HG03565 (cell line): ENCODE measurements around the gene MAPK8IP1.
"Not testable (repeated sequence)": the region's sequence is repeated elsewhere in the genome, so short reads cannot be mapped to it uniquely, and the experiment has no call there.

Source experiments
- ATAC-seq: cut with Tn5 transposase; IDR thresholded peaks from one replicate; pipeline ENCODE4 v1.9.1; 2021; ENCODE audit warnings: mild to moderate bottlenecking, moderate library complexity; ENCODE audit not compliant: unreplicated experiment

The MAPK8IP1 gene

GRCh38 chr11:45885274-45885920 lies at the start of gene MAPK8IP1:
MAPK8IP1 (plus strand) TSS chr11:45885651; CDS start chr11:45885821, 170 bp downstream.
- ATAC-seq, result no peak

GRCh38 chr11:45839204-45839603 lies 46.2 kb upstream of the MAPK8IP1 start:
- ATAC-seq, result no peak

- ATAC-seq, result not testable (repeated sequence)
Measured at GRCh38 chr11:45840251-45840650, 45.2 kb upstream of the MAPK8IP1 start.

- no peak for ATAC-seq
Measured at GRCh38 chr11:45843158-45843924, 42.1 kb upstream of the MAPK8IP1 start.

- ATAC-seq, result no peak
Measured at GRCh38 chr11:45844822-45845578, 40.5 kb upstream of the MAPK8IP1 start.

GRCh38 chr11:45846174-45846675 lies 39.2 kb upstream of the MAPK8IP1 start:
- no peak for ATAC-seq

GRCh38 chr11:45846974-45847910 lies 38.2 kb upstream of the MAPK8IP1 start, which contains the start of gene CRY2:
CRY2 (plus strand) TSS chr11:45847475; CDS start chr11:45847491, 16 bp downstream.
- peak; percentile 86 for ATAC-seq

GRCh38 chr11:45847911-45848316 lies 37.5 kb upstream of the MAPK8IP1 start:
- no peak for ATAC-seq

GRCh38 chr11:45848654-45849081 lies 36.8 kb upstream of the MAPK8IP1 start:
- no peak for ATAC-seq

- ATAC-seq, result no peak
Measured at GRCh38 chr11:45850446-45850845, 35.0 kb upstream of the MAPK8IP1 start.

GRCh38 chr11:45851228-45851627 lies 34.2 kb upstream of the MAPK8IP1 start:
- no peak for ATAC-seq

- ATAC-seq, result no peak
Measured at GRCh38 chr11:45852018-45852711, 33.3 kb upstream of the MAPK8IP1 start.

- ATAC-seq, result peak; percentile 27
Measured at GRCh38 chr11:45852712-45853101, 32.7 kb upstream of the MAPK8IP1 start.

GRCh38 chr11:45853332-45854219 lies 31.9 kb upstream of the MAPK8IP1 start:
- no peak for ATAC-seq

GRCh38 chr11:45855308-45855707 lies 30.1 kb upstream of the MAPK8IP1 start:
- no peak for ATAC-seq

- ATAC-seq, result no peak
Measured at GRCh38 chr11:45856044-45856468, 29.4 kb upstream of the MAPK8IP1 start.

- no peak for ATAC-seq
Measured at GRCh38 chr11:45857961-45858474, 27.4 kb upstream of the MAPK8IP1 start.

GRCh38 chr11:45858751-45859398 lies 26.6 kb upstream of the MAPK8IP1 start:
- no peak for ATAC-seq
